ENCODE data around the gene WDR74. TPM values are rescaled to one million over a fixed set of nuclear protein-coding genes. Genes with fewer than 3 reads are reported as not detected.

WDR74 gene
- total and polyA plus RNA-seq, 2 of the 13 experiments (the other 11 are each of a cell fraction or from before 2014, with no cell fraction given) = 77.0 to 83.3 TPM

GRCh38 chr11:62850911-62851806, 11.8 kb upstream of the WDR74 start (continued):
- TF ChIP-seq BRF2 (CRISPR knock-in tag; IDR thresholded peaks at IDR 0.05) (no peak), PRMT3 (CRISPR knock-in tag; IDR thresholded peaks at IDR 0.05; ENCODE audit: borderline replicate concordance, low read depth) (no peak), NONO (IDR thresholded peaks at IDR 0.05) (no peak), NONO (CRISPR knock-in tag; conservative IDR thresholded peaks at IDR 0.05) (peak; percentile 64), MYNN (CRISPR knock-in tag; IDR thresholded peaks at IDR 0.05; ENCODE audit: low read depth) (no peak), GFI1 (CRISPR knock-in tag; IDR thresholded peaks at IDR 0.05; ENCODE audit: borderline replicate concordance) (no peak), ZBTB43 (CRISPR knock-in tag; conservative IDR thresholded peaks at IDR 0.05) (no peak), JUNB (CRISPR knock-in tag; IDR thresholded peaks at IDR 0.05; ENCODE audit: borderline replicate concordance) (peak; percentile 41; the same call in 1 of the 2 replicates), SIN3A (IDR thresholded peaks at IDR 0.05; ENCODE audit: borderline replicate concordance, low read depth, low read length) (0 out of 2 replicates have a peak, but pooled peaks have one; percentile 13), DMAP1 (CRISPR knock-in tag; IDR thresholded peaks at IDR 0.05) (no peak), ZFP91 (CRISPR knock-in tag; IDR thresholded peaks at IDR 0.05; ENCODE audit: borderline replicate concordance) (peak; percentile 37; the same call in 1 of the 2 replicates), PHF20 (CRISPR knock-in tag; IDR thresholded peaks at IDR 0.05) (no peak), TBX3 (IDR thresholded peaks at IDR 0.05; ENCODE audit: borderline replicate concordance) (no peak), ZNF639 (CRISPR knock-in tag; conservative IDR thresholded peaks at IDR 0.05) (no peak), POLR2G (IDR thresholded peaks at IDR 0.05; ENCODE audit: low read depth, low read length) (peak; percentile 83), TOE1 (CRISPR knock-in tag; IDR thresholded peaks at IDR 0.05) (no peak), POLR2A (IDR thresholded peaks at IDR 0.05; ENCODE audit: insufficient read depth in 1 of 2, low read depth in 2 of 2, low read length in 2 of 2) (peak; percentile 74 to 77), POLR2AphosphoS5 (IDR thresholded peaks at IDR 0.05; ENCODE audit: low read depth, low read length) (peak; percentile 49), SP5 (CRISPR knock-in tag; IDR thresholded peaks at IDR 0.05; ENCODE audit: borderline replicate concordance, low read depth) (no peak), MXD4 (CRISPR knock-in tag; IDR thresholded peaks at IDR 0.05) (no peak), ZFY (CRISPR knock-in tag; IDR thresholded peaks at IDR 0.05) (peak; percentile 24; the same call in 1 of the 2 replicates), SMAD3 (CRISPR knock-in tag; IDR thresholded peaks at IDR 0.05) (no peak), ASH2L (IDR thresholded peaks at IDR 0.05; ENCODE audit: insufficient read length, low read depth, low read length) (no peak)

Measured in HepG2 (cell line).